GM12873 (cell line): ENCODE measurements around the gene CSRNP2.

Experiments
- TF ChIP-seq, protein P1 (sequence below): IDR thresholded peaks from 2 replicates; pipeline ENCODE4 v1.5.1; 2012; ENCODE audit warnings: low read depth, mild to moderate bottlenecking, moderate library complexity, low read length, control low read depth; ENCODE audit not compliant: insufficient read depth; ENCODE audit errors: missing control alignments

CSRNP2 gene

GRCh38 chr12:51076236-51076930, 7.0 kb downstream of the CSRNP2 start:
- TF ChIP-seq, protein P1, sequence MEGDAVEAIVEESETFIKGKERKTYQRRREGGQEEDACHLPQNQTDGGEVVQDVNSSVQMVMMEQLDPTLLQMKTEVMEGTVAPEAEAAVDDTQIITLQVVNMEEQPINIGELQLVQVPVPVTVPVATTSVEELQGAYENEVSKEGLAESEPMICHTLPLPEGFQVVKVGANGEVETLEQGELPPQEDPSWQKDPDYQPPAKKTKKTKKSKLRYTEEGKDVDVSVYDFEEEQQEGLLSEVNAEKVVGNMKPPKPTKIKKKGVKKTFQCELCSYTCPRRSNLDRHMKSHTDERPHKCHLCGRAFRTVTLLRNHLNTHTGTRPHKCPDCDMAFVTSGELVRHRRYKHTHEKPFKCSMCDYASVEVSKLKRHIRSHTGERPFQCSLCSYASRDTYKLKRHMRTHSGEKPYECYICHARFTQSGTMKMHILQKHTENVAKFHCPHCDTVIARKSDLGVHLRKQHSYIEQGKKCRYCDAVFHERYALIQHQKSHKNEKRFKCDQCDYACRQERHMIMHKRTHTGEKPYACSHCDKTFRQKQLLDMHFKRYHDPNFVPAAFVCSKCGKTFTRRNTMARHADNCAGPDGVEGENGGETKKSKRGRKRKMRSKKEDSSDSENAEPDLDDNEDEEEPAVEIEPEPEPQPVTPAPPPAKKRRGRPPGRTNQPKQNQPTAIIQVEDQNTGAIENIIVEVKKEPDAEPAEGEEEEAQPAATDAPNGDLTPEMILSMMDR = no peak

- TF ChIP-seq, protein P1 = no peak
Observed at GRCh38 chr12:51075390-51075789, 8.0 kb downstream of the CSRNP2 start.

GRCh38 chr12:51071663-51072062, 11.7 kb downstream of the CSRNP2 start:
- TF ChIP-seq, protein P1 = no peak

GRCh38 chr12:51070004-51070403, 13.4 kb downstream of the CSRNP2 start:
- TF ChIP-seq, protein P1 = no peak

DNA sequence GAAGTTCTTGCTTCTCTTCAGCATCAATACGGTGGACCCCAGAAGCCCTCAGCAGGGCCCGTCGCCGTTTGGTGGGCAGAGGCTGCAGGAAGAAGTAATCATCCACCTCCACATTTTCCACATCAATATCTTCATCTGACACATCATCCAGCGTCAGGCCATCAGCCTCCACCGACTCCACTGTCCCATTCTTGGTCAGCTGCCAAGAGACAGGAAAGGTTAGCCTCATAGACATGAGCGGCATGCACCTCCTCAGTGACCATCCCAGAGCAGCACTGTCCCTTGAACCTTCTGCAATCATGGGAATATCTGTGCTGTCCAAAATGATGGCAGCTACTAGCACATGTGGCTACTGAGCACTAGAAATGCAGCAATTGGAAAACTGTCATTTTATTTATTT, 15.6 kb downstream of the CSRNP2 start:
- TF ChIP-seq, protein P1 = no peak

DNA sequence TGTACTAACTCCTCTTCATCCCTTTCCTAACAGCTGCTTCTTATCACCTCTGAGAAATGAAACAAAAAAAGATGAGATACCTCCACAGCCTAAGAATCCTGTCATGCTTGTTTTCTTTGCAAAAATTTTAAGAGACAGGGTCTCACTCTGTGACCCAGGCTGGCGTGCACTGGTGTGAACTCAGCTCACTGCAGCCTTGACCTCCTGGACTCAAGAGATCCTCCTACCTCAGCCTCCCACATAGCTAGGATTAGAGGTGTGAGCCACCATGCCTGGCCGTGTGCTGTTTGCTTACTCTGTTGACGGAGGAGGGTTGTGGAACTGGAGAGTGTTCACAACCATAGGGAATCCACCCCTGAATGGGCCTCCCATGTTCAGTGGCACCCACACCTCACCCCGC, 16.2 kb downstream of the CSRNP2 start:
- TF ChIP-seq, protein P1 = no peak

GRCh38 chr12:51065530-51065929, 17.9 kb downstream of the CSRNP2 start:
- TF ChIP-seq, protein P1 = no peak
